Jurkat, Clone E6-1 (cell line): ENCODE results near the gene TMEM182.

Experiments used
- DNase-seq: peaks from one replicate; pipeline ENCODE4 v3.0.0-alpha.2; 2011; ENCODE audit warnings: low read depth, low spot score
- H3K4me3 ChIP-seq: 2 replicates; pipeline ENCODE4 v1.5.1; 2011; ENCODE audit warnings: mild to moderate bottlenecking, low read length, control low read depth, moderate library complexity

TMEM182 gene

GRCh38 chr2:102792568-102793208, 30.9 kb downstream of the TMEM182 start:
- no peak overlapping the region for H3K4me3 ChIP-seq
- DNase-seq = no peak

DNA sequence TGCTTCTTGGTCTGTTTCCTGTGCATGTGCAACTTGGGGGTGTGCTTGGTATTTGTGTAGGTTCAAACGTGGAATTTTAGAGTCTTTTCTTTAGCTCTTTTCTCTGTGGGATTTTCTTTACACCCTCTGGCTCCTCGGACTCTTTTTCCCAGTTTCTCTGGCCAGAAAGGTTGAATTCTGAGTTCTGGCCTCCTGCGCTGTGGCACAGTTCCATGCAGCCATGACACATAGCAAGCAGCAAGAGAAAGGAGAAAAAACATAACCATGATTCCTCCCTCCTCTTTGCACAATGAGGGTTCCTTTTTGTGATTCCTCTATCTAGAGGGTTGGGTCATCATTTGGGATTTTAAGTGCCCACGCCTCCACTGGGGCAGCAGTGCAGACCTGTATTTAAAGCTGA, 33.8 kb downstream of the TMEM182 start:
- H3K4me3 ChIP-seq = no peak overlapping the region
- DNase-seq = no peak

DNA sequence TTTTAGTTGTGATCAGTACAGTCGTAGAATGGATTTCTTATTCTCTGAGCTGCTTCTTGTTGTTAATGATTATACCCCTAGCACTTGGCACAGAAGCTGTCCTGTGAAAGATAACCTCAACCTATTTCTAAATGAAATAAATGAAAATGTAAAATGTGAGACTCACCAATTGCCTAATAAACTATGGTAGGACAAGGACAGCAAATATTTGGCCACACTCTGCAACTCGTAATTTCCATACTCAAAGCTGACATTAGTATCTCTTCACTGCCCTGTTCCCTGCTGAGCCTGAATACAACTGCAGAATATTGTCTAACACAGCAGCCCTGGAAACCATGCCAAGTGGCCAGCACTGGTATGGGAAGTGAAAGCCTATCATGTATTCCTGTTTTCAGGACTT, 34.5 kb downstream of the TMEM182 start:
- no peak overlapping the region for H3K4me3 ChIP-seq
- no peak for DNase-seq

DNA sequence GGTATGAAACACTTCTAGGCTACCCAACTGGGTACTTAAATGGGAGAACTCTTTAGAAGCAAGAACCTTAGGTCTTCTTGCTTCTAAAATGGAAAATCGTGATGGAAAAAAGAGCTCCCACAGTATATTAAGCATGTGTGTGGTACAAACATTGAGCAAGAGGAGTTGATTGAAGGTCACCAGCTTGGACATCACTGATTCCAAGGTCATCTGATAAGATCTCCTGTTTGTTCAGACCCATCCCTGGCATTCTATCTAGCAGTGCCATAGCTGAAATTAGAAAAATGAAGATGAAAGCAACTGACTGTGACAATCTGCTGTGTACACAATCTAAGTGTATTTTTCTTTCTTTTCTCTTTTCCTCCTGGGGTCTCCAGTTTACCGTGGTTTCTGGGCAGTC, 35.7 kb downstream of the TMEM182 start:
- DNase-seq = no peak
- no peak overlapping the region for H3K4me3 ChIP-seq

DNA sequence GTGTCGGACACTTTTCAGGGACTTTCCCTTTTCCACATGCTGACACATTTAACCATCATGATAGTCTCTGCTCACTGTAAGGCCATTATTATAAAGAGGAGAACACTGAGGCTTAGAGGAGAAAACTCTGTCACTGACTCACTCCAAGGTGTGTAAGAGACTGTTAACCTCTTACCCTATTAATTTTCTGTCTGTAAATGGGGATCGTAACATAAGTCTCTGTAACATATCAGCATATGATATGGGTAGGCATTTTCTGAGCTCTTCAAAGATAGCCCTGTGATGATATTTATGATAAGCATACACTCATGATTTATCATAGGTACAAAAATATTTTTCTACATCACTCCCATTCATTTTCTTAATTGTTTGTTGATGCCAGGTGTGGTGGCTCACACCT, 36.4 kb downstream of the TMEM182 start:
- H3K4me3 ChIP-seq = no peak overlapping the region
- no peak for DNase-seq

DNA sequence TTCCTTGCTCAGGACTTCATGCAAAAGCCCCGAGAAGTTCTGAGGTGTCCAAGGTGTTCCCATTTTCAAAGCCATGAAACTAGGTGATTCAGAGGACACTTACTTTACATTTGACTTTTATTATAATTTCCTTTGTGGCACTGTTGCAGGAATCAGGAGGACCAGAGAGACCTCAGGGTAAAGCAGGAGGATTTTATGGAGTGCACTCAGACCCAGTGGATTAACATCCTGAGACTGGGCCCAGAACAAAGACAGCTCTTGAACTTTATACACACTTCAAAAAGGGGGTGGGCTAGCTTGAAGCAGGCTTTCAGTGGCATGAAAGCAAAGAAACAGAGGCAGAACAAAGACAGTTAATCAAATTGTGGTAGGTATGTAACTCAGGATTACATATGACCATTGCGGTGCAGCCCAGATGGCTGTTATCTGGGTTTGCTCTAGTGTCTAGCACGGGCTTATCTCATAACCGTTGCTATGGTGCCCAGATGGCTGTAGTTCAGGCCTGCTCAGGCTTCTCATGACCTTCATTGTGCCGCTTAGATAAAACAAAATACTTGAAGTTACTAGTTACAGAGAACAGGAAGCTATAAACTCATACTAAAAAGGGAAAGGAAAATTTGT, 39.4 kb downstream of the TMEM182 start:
- DNase-seq = peak; percentile 27
- H3K4me3 ChIP-seq = no peak overlapping the region

GRCh38 chr2:102801858-102802699, 40.2 kb downstream of the TMEM182 start:
- DNase-seq = no peak
- H3K4me3 ChIP-seq = no peak overlapping the region

GRCh38 chr2:102803041-102803896, 41.4 kb downstream of the TMEM182 start:
- DNase-seq = peak; percentile 90
- no peak overlapping the region for H3K4me3 ChIP-seq

DNA sequence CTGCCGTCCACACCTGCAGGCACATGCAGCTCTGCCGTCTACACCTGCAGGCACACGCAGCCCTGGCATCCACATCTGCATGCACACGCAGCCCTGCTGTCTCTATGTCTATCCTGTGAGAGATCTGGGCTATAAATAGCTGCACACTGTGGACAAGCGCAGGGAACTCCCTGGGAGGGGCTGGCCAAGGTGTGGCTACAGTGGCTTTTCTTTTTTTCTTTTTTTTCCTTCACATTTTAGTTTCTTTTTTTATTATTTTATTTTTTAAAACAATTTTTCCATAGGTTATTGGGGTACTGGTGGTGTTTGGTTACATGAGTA, 42.0 kb downstream of the TMEM182 start:
- no peak overlapping the region for H3K4me3 ChIP-seq
- no peak for DNase-seq

DNA sequence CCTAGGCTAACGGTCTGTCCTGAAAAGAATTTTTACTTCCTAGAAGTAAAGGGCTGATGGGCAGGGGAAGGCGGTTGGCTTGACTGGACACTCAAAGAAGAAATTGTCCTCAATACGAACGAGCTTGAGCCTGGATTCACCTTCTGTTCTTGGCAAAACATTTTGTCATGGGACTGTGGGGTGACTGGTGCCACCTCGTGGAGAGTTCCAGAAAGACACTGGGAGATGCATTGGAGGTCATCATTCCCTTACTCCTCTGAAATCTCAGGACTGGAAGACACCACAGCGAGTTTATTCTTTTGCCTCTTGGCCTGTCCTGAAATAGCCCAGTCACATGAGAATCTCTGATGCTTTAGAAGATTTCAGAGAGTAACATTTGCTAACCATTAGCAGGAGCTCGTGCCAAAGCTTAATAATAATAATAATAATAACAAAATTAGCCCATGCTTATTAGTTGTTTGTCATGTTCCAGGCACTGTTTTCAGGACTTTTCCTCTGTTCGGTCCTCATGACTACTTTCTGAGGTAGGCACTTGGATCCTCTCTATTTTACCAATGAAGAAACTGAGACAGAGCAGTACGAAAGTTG, 44.5 kb downstream of the TMEM182 start:
- DNase-seq = peak; percentile 38

DNA sequence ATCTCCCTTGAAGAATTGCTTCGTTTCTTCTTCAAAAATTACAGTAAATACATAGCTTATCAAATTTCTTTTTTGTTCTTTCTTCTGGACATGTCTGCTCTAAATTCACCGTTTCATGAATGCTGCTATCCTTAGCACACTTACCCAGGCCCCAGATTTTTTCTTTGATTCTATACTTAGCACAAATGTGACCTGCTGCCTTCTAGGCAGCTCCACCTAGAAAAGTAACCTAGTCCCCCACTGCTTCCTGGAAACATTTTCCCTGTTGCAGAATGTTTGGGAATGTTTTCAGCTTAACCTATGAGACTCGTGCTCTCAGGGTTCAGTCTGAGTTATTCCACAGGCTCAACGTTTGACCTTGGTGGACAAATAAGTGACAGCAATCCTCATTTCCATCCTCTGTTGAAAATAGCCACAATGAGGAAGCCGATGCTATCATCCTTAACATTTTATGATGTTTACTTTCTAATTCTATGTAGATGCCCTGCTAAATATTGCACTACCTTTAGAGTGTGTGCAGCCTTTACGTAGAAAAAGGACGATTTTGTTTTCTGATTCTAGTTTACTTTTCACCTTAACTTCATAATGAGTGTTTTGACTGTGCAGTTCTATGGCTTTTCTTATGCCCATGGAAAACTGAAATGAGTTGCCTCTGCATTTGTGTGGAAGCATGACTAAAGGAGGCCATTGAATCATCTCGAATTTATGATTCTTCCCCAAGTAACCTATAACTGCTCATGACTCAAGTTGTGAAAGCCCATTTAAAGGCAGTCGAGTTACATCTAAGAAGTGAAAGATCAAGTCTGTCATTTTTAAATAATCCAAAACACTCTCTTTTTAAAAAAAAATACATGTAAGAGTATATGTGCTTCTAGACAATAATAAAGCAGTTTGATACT, 47.7 kb downstream of the TMEM182 start:
- H3K4me3 ChIP-seq = no peak overlapping the region
- no peak for DNase-seq

More for the DNA sequence above, 44.5 kb downstream of the TMEM182 start:
- no peak overlapping the region for H3K4me3 ChIP-seq

DNA sequence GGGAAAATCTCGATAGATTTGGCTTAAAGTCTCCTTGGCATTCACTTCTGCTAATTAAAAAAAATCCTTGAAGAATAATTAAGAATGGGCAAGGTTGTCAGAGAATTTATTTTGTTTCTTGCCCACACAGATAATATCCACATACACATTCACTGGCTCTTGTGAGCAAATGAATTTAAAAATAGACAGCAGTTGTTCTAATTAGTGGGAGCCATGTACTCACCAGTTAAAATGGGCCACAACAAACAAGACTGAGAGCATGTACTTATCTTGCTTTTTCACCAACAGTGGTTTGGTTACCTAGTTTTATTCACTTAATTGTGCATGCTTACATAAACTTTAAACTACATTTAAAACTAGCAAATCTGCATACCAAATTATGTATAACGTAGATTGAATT, 53.5 kb downstream of the TMEM182 start:
- no peak overlapping the region for H3K4me3 ChIP-seq
- DNase-seq = no peak

DNA sequence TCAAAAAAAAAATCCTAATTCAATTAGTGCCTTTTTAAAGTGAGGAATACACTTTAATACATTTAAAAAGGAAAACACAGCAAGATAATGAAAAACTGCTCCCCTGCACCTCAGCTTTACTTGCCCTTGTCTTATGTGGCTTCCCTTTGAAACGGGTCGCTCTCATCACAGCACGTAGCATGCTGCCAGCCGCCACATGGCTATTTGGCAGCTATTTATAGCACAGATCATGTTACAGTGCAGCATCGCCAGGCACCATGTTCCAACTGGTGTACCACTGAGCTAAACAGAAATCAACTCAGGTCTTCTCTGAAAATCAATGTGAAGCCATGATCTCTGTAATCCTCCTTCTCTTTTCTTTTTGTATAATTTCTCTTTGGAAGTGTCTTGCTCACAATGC, 65.1 kb downstream of the TMEM182 start:
- no peak overlapping the region for H3K4me3 ChIP-seq
- peak; percentile 17 for DNase-seq

DNA sequence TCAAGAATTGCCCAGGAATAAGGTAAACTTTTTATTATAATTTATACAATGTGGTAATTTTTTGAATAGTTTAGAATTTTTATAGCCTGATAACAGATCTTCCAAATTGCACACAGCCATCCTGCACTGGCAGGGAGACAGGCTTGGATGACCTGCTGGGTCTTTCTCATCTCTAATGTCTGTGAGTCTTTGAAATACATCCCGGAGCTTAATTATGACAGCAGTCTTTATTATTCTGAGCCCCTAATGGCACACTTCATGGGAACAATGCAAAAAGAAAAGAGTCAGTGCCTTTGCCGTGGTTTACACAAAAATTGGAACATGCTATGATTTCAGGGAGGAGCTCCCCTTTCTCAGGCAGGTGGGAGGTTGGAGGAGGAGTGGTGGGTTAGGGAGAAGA, 71.0 kb downstream of the TMEM182 start:
- no peak for DNase-seq

DNA sequence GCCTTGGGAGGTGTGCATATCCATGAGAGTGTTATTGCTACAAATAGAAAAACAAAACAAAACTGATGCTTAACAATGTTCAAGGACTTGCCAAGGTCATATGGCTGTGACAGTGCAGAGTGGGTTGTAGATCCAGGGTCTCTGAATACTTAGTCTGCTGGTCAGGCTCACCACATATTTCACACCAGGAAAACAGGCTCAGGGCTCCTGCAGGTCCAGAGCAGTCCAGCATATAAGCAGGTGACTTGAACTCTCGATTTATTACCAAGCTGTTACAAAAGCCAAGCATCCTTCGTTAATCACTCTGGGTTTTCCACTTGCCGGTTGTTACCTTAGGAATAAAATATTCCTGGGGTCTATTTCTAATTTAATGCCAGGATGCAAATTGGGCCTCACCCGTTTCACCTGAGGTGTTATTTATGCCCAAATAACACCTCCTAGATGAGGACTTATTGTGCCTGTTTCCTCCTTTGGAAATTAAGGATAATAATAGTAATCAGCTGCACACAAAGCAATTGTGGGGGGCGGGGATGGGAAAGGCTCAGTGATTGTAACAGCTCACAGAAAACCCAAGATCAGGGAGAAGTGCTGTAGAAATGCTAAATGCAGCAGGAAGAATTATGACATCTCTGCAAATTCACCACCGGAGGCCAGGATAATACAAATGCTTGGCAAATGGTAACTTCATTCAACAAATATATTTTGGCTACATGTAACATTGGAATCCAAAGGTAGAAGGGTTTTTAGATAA, 72.9 kb downstream of the TMEM182 start:
- DNase-seq = no peak
- no peak overlapping the region for H3K4me3 ChIP-seq

More for the DNA sequence above, 71.0 kb downstream of the TMEM182 start:
- H3K4me3 ChIP-seq = no peak overlapping the region

GRCh38 chr2:102837626-102838198, 75.9 kb downstream of the TMEM182 start:
- no peak overlapping the region for H3K4me3 ChIP-seq
- no peak for DNase-seq

DNA sequence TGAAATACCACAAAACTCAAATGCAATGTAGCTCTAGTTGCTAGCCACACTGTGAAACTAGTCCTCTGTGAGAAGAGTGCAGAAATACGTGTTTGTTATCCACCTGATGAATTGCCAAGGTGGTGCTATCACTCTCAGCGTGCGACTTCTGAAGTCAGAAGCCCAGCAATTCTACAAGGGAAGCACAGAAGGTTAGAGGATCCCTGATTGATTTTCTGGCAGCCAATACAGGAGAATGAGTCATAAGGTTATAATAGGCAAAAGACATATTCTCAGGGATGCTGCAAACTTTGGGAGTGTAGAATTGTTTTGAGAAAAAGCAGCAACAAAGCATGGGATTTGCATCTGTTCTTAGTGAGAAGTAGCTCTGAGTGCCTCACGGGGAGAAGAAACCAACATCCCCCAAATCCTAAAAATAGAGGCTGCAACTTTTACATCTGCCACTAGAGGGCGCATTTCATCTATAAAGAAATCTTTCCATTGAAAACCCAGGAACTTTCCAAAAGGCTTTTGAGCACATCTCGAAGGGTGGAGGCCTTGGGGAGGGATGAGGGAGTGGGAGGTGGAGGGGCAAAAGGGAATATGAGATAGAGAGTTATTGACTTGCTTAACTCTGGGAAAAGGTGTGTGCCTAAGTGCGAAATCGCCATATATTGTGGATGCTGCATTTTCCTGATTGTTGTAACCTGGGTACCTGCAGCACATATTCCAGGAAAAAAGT, 78.0 kb downstream of the TMEM182 start:
- H3K4me3 ChIP-seq = no peak overlapping the region
- DNase-seq = peak; percentile 25
